ENCODE results near the gene SYP. TPM values are rescaled to one million over a fixed set of nuclear protein-coding genes. Genes with fewer than 3 reads are reported as not detected.
"Not testable (repeated sequence)": the region's sequence is repeated elsewhere in the genome, so short reads cannot be mapped to it uniquely, and the experiment has no call there.

SYP gene
- total and polyA plus RNA-seq, 2 donors (not counting 3 experiments of a cell fraction or from before 2014, with no cell fraction given), result 0.21 to 0.77 TPM

GRCh38 chrX:49147282-49147681 lies 52.7 kb downstream of the SYP start:
- TF ChIP-seq JUN (IDR thresholded peaks at IDR 0.05; ENCODE audit: borderline replicate concordance, insufficient read depth, insufficient read length, low read depth), result no peak
- TF ChIP-seq GATA2 (IDR thresholded peaks at IDR 0.05; ENCODE audit: insufficient read depth, insufficient read length, low read depth, low read length), result no peak
- TF ChIP-seq, protein P1, sequence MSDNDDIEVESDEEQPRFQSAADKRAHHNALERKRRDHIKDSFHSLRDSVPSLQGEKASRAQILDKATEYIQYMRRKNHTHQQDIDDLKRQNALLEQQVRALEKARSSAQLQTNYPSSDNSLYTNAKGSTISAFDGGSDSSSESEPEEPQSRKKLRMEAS (IDR thresholded peaks at IDR 0.05; ENCODE audit: insufficient read depth, insufficient read length), result no peak
- no peak for TF ChIP-seq EZH2 (IDR thresholded peaks at IDR 0.05; ENCODE audit: borderline replicate concordance, low read depth, low read length, severe bottlenecking)
- Histone ChIP-seq H4K20me1 (replicated peaks; ENCODE audit: control insufficient read depth, extremely low read depth, insufficient read depth, low read length) (no peaks in the 10 kb centered on the region), H3K27ac (ENCODE audit: insufficient read depth, low read depth, low read length) (no peak overlapping the region), H3K4me2 (ENCODE audit: insufficient read depth, low read length) (no peak overlapping the region), H3K4me1 (ENCODE audit: control insufficient read depth, extremely low read depth, insufficient read depth, low read length) (no peaks in the 10 kb centered on the region), H3K9me3 (replicated peaks; ENCODE audit: control insufficient read depth, insufficient read depth, low read length) (no peaks in the 10 kb centered on the region), H3K9me1 (replicated peaks; ENCODE audit: control insufficient read depth, extremely low read depth, insufficient read depth, low read length) (no peaks in the 10 kb centered on the region), H3K27me3 (ENCODE audit: control insufficient read depth in 2 of 2, insufficient read depth in 2 of 2, low read length in 2 of 2) (no peaks in the 10 kb centered on the region), H2AFZ (ENCODE audit: low read depth, low read length) (no peak overlapping the region), H3K79me2 (ENCODE audit: control insufficient read depth, insufficient read depth, low read length) (no peaks in the 10 kb centered on the region), H3K4me3 (replicated peaks in 1 of 3; ENCODE audit: insufficient read depth in 1 of 3, low read depth in 1 of 3, low read length in 3 of 3) (no peak overlapping the region), H3K36me3 (ENCODE audit: control insufficient read depth in 2 of 2, extremely low read depth in 1 of 2, insufficient read depth in 2 of 2, low read length in 2 of 2) (no peaks in the 10 kb centered on the region), H3K9ac (replicated peaks; ENCODE audit: extremely low read depth, insufficient read depth, low read length) (no peak overlapping the region)
- DNase-seq (ENCODE audit: low read depth, low spot score), result no peak
- dilution Hi-C loops (cut with MboI; ENCODE audit: extremely low pct_ligation_motif_present, low sequenced_read_pairs), result no loop called here
- POLR2A ChIA-PET, result no interaction called here
- no peak for FAIRE-seq
- CTCF ChIA-PET, result no interaction called here
- BruUV-seq (replicated peaks), result no TSS peak
- intact Hi-C loops (cut with micrococcal nuclease), result no loop called here

DNA sequence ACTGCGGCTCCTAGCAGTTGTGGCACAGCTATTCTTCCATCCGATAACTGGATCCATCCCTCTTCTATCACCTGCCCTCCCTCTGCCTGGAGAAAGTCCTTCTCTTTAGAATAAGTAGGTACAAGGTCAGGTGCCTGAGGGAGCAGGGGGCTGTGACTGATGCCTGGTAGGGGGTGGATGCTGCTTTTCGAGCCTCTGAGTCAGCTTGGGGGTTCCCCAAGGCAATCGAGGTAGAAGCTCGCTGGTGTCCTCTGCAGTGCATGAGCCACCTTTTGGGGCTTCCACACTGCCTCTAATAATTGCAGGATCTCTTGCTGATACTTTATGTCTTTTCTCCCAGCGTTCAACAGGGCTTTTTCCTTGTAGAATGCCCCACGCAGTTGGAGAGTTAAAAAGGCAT lies 56.8 kb downstream of the SYP start:
- CTCF ChIA-PET, result interaction anchor here (0.6 to 3.2 kb wide), 8 partner anchors 11 to 611 kb away, joined by 3 to 31 read pairs (median 5); no protein-coding TSS in a partner anchor

More for the DNA sequence above, 56.8 kb downstream of the SYP start:
- H3K9ac ChIP-seq (replicated peaks; ENCODE audit: extremely low read depth, insufficient read depth, low read length); H3K36me3 ChIP-seq (ENCODE audit: control insufficient read depth in 2 of 2, extremely low read depth in 1 of 2, insufficient read depth in 2 of 2, low read length in 2 of 2); dilution Hi-C loops (cut with MboI; ENCODE audit: extremely low pct_ligation_motif_present, low sequenced_read_pairs); H3K9me3 ChIP-seq (replicated peaks; ENCODE audit: control insufficient read depth, insufficient read depth, low read length); intact Hi-C loops (cut with micrococcal nuclease); H3K4me3 ChIP-seq (replicated peaks in 1 of 3; ENCODE audit: insufficient read depth in 1 of 3, low read depth in 1 of 3, low read length in 3 of 3); H2AFZ ChIP-seq (ENCODE audit: low read depth, low read length); H3K4me1 ChIP-seq (ENCODE audit: control insufficient read depth, extremely low read depth, insufficient read depth, low read length); H3K27ac ChIP-seq (ENCODE audit: insufficient read depth, low read depth, low read length); H3K27me3 ChIP-seq (ENCODE audit: control insufficient read depth in 2 of 2, insufficient read depth in 2 of 2, low read length in 2 of 2); BruUV-seq (replicated peaks); H3K79me2 ChIP-seq (ENCODE audit: control insufficient read depth, insufficient read depth, low read length); H4K20me1 ChIP-seq (replicated peaks; ENCODE audit: control insufficient read depth, extremely low read depth, insufficient read depth, low read length); DNase-seq (ENCODE audit: low read depth, low spot score); H3K4me2 ChIP-seq (ENCODE audit: insufficient read depth, low read length); H3K9me1 ChIP-seq (replicated peaks; ENCODE audit: control insufficient read depth, extremely low read depth, insufficient read depth, low read length); FAIRE-seq: not testable (repeated sequence)
- POLR2A ChIA-PET, result interaction anchor here (0.6 kb wide), 1 partner anchor 15 kb away, joined by 5 read pairs; no protein-coding TSS in a partner anchor
